Measurements from ENCODE around the gene SUDS3.

SUDS3 gene

DNA sequence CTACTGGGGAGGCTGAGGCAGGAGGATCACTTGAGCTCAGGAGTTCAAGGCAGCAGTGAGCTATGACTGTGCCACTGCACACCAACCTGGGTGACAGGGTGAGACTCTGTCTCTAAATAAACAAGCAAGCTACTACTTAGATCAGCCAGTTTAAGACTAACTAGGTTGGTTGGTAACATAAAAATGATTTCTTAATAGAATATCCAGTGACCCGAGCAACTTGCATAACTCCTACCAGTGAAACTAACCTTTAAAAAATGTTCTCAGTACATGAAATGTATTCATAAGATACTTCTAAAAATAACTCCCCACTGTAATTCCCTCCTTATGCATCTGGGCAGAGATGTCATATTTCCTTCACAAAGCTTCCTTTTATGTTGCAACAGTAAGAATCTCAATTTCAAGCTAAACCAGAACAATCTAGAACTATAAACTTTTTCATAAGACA is 19.5 kb upstream of the SUDS3 start:
- peak; percentile 83 for DNase-seq (ENCODE audit: low spot score)

GRCh38 chr12:118357257-118358007 is 18.9 kb upstream of the SUDS3 start:
- DNase-seq (ENCODE audit: low spot score): peak; percentile 71

GRCh38 chr12:118358008-118358359 is 18.4 kb upstream of the SUDS3 start:
- DNase-seq (ENCODE audit: low spot score): no peak

- DNase-seq (ENCODE audit: low spot score): no peak
Measured at GRCh38 chr12:118358612-118359540, 17.5 kb upstream of the SUDS3 start.

DNA sequence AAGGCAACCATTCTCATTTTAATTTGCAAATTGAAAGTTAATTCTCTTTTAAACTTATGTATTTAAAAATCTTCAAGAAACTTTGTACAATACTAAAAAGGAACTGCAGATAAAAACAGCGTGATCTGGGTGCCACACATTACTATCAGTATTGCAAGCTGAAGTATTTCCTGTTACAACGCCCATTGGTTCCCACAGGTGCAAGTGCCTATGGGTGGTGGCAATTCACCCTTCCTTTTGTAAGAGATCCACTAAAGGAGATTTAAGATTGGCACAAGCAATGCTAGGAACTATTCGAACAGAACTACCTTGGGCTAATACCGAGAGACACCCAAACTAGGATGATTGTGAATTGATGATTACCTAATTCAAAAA is 16.8 kb upstream of the SUDS3 start:
- no peak for DNase-seq (ENCODE audit: low spot score)

- no peak for DNase-seq (ENCODE audit: low spot score)
Measured at GRCh38 chr12:118361092-118361404, 15.3 kb upstream of the SUDS3 start.

- DNase-seq (ENCODE audit: low spot score): no peak
Measured at GRCh38 chr12:118361889-118362288, 14.5 kb upstream of the SUDS3 start.

DNA sequence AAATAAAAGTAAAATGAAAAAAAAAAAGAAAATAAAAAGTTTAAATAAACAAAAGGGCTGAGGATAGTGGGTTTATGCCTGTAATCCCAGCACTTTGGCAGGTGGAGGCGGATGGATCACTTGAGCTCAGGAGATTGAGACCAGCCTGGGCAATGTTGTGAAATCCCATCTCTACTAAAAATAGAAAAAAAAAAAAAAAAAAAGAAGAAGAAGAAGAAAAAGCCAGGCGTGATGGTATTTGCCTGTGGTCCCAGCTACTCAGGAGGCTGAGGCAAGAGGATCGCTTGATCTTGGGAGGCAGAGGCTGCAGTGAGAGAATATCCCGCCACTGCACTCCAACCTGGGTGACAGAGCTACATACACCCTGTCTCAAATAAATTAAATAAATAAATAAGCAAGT is 7.5 kb upstream of the SUDS3 start:
- no peak for DNase-seq (ENCODE audit: low spot score)

GRCh38 chr12:118370601-118371000 is 5.8 kb upstream of the SUDS3 start:
- DNase-seq (ENCODE audit: low spot score): no peak

- no peak for DNase-seq (ENCODE audit: low spot score)
Measured at GRCh38 chr12:118371321-118372282, 4.8 kb upstream of the SUDS3 start.

GRCh38 chr12:118372541-118373495 is 3.5 kb upstream of the SUDS3 start, which contains the start of gene TAOK3:
TAOK3 (minus strand) TSS chr12:118372907; CDS start chr12:118255567, 117,340 bp downstream.
- peak; percentile 96 for DNase-seq (ENCODE audit: low spot score)

DNA sequence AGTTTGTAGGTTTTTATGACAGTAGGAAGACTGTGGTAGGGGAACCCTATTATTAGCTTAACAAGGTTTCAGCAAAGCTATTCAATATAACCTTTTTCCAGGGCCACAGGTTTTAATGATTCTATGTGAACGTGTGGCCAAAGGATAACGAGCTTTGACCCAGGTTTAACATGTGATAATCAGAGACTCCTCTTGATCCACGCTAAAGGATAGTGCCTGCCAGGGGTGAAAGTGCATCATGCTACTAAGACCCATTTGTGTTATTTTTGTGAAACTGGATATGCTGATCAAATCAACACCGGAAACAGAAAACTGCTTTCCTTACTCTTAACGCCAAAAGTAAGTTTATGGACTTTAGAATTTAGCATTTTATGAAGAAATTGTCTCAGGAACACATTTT is 2.7 kb upstream of the SUDS3 start:
- no peak for DNase-seq (ENCODE audit: low spot score)

GRCh38 chr12:118374126-118374725 is 2.1 kb upstream of the SUDS3 start:
- DNase-seq (ENCODE audit: low spot score): no peak

DNA sequence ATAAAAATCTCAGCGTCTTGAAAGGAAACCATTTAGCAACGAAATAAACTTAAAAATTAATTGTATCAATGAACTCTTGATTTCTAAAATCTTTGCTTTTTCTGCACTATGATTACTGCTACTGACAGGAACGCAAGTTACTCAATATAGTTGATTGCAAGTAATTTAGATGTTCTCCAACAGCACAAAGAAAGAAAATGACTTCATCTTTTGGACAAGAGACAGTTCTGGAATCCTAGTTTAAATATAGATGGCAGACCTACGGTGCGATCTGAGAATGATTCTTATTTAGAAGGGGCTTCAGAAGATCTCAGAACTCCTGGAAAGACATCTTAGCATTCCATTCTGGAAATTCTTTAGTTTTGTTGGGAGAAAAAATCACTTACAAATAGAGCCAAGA is 1.4 kb upstream of the SUDS3 start:
- no peak for DNase-seq (ENCODE audit: low spot score)

- DNase-seq (ENCODE audit: low spot score): no peak
Measured at GRCh38 chr12:118375348-118375747, 1.0 kb upstream of the SUDS3 start.

- peak; percentile 36 for DNase-seq (ENCODE audit: low spot score)
Measured at GRCh38 chr12:118377021-118377883, 897 bp downstream of the SUDS3 start.

- peak; percentile 64 for DNase-seq (ENCODE audit: low spot score)
Measured at GRCh38 chr12:118377884-118378470, 1.6 kb downstream of the SUDS3 start.

GRCh38 chr12:118391424-118391823 is 15.1 kb downstream of the SUDS3 start:
- no peak for DNase-seq (ENCODE audit: low spot score)

- DNase-seq (ENCODE audit: low spot score): no peak
Measured at GRCh38 chr12:118391836-118392235, 15.5 kb downstream of the SUDS3 start.

All from hepatic stellate cell (primary cell).